ENCODE results near the gene AQP5. TPM values are rescaled to one million over a fixed set of nuclear protein-coding genes. Genes with fewer than 3 reads are reported as not detected.

The AQP5 gene
- total RNA-seq, 1 donor from 2014 or later = 0.81 TPM

DNA sequence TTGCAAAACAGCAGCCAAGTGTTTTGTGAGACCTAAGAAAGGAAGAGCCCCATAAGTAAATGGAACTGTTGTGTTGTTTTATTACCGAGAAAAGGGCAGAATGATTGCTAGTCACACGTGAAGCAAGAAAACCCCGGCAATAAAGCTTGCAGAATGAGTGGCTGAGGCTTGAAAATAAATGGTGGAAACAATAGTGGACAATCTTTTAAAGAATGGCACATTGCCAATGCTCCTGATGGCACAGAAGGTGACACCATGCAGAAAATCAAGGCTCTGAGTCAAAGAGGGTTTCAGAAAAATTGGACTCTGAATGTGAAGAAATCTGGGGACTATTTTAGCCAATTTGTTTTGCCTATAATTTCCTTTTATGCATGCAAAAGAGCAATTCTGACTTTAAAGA, 15.2 kb upstream of the AQP5 start:
- intact Hi-C loops (cut with DNase I) = no loop called here
- no peak for DNase-seq (ENCODE audit: missing footprints)
- no peak for ATAC-seq

DNA sequence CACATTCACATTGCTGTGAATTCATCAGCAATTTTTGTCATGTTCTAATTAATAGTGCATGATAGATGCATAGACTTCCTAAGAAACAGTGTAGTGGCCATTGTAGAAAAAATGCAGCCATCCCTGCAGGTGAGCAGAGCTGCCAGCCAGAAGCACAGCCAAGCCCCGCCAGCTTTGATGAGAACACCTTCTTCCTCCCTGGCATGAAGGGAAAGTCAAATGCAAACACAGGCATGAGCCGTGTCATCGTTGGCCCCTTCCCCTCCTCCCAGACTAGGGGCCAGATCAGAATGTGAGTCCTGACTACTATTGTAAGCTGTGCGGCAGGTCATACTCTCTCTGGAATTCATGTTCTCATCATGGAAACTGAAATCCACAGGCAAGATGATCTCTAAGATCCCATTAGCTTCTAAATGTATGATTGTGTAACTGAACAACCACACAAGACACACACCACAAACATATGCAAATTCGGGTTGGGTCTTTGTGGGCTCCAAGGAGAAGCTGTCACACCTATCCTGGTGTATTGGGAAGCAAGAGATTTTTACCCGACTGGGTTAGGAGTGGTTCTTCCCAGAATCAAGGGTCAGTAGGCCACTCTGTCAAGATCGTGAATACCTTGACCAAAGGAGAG, 14.0 kb upstream of the AQP5 start:
- no peak for ATAC-seq

GRCh38 chr12:49948866-49949845, 12.5 kb upstream of the AQP5 start:
- no peak for ATAC-seq
- intact Hi-C loops (cut with DNase I) = no loop called here
- DNase-seq (ENCODE audit: missing footprints) = no peak

More for the DNA sequence above, 14.0 kb upstream of the AQP5 start:
- no peak for DNase-seq (ENCODE audit: missing footprints)
- intact Hi-C loops (cut with DNase I) = no loop called here

DNA sequence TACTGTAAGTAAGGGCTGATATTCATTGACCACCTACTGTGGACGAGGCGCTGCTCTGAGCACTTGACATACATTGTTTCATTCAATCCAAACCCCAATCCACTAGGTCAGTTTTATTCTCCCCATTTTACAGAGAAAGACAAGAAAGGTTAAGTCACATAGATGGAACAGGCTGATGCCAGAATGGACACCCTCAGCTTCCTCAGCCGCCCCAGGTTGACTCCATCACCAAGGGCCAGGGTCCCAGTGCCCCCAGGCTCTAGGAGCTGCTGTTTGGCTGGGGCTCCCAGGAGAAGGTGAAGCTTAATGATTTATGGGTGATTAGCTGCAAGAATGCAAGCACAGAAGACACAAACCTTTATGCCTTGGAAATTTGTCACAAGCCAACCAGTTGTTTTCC, 11.8 kb upstream of the AQP5 start:
- intact Hi-C loops (cut with DNase I) = no loop called here
- no peak for DNase-seq (ENCODE audit: missing footprints)
- ATAC-seq = no peak

DNA sequence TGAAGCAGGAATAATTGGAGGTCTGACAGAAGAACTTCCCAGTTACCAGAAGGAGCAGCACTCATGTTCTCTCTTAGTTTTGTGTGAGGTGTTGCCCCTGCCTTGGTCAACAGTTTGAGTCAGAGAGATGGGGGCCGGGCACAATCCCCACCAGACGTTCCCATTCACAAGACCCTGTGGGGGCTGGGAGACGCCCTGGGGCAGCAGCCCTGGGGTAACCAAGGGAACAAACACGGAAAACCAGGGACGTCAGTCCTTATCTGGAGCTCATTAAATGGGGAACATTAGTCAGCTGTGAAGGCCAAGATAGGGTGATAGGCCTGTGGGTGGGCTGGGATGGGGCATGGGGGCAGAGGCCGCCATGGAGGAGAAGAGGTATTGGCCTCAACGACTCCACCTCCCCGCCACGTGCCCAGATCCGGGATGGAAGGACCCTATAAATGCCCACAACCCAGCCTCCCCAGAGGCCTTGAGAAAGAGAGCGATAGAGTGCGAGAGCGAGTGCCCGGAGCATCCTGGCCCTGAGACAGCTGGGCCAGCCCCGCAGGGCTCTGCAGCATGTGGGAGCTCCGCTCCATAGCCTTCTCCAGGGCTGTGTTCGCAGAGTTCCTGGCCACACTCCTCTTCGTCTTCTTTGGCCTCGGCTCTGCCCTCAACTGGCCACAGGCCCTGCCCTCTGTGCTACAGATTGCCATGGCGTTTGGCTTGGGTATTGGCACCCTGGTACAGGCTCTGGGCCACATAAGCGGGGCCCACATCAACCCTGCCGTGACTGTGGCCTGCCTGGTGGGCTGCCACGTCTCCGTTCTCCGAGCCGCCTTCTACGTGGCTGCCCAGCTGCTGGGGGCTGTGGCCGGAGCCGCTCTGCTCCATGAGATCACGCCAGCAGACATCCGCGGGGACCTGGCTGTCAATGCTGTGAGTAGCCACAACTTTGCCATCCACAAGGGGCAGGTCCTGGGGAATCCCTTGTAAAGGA, 11.1 kb upstream of the AQP5 start, which contains the start of gene AQP2:
AQP2 (plus strand) TSS at position 465 of the 979 bp plus-strand sequence; CDS start at position 559, 94 bp downstream.
- intact Hi-C loops (cut with DNase I) = no loop called here
- no peak for ATAC-seq
- DNase-seq (ENCODE audit: missing footprints) = no peak

DNA sequence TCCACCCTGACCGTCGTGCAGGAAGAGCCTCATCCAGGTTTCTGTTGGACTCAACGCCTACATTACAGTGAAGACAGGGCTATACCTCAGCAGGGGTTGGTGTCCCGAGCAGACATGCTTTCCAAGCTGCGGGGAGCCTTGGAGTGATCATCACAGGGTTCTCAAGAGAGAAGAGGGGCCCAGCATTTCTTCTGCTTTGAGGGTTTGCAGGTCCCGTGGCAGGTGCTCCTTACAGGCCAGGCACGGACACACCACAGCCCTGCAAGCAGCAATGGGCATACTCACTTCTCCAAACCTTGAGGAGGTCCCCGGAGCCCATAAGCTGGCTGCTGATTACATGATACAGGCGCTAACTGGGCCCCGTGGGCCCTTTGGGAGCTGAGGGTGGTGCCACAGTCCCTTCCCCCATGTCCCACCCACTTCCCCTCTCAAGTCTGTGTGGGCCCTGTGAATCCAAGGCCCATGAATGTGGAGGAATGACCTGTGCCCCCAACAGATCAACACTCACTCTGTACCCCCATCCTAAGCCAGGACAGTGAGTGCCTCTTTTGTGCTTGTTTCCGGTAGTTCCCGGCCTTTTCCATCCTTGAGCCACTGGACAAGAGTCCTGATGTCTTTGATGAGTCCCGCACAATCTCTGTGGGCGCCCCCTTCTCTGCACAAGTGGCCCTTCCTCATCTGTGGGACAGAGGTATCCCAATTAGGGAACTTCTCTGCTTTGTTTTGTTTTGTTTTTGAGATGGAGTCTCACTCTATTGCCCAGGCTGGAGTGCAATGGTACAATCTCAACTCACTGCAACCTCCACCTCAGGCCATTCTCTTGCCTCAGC, 10.0 kb upstream of the AQP5 start:
- intact Hi-C loops (cut with DNase I) = no loop called here
- no peak for DNase-seq (ENCODE audit: missing footprints)

DNA sequence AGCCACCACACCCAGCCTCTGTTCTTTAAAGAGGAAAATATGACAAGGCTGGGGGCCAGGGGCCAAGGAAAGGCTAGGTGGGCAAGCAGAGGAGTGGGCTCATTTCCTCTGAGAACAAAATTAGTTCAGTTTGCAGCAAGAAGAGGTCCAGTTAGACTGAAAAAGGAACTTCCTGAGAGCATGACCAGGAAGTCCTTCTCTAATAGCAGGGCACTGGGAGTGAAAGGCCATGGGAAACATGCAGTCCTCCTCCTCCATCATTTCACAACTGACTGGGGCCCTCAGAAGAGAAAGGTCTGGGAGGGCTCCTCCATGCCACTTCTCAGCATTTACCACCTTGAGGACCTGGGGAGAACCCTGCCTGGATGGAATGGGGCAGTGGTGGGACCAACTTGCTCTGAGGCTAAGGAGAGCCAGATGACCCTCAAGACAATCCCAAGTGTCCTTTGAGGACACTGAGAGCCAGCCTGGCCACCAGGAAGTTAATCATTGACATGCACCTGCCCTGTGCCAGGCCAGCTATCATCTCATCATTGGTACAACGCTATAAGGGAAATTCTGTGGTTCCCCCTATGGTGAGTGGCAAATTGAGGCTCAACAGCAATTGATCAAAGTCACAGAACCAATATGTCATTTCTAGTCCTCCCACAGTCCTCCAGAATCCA, 9.1 kb upstream of the AQP5 start:
- no peak for ATAC-seq

More for the DNA sequence above, 10.0 kb upstream of the AQP5 start:
- ATAC-seq = no peak

GRCh38 chr12:49953151-49953550, 8.5 kb upstream of the AQP5 start:
- ATAC-seq (no peak), DNase-seq (ENCODE audit: missing footprints) (no peak)
- intact Hi-C loops (cut with DNase I) = no loop called here

More for the DNA sequence above, 9.1 kb upstream of the AQP5 start:
- intact Hi-C loops (cut with DNase I) = no loop called here
- DNase-seq (ENCODE audit: missing footprints) = no peak

- ATAC-seq (no peak), DNase-seq (ENCODE audit: missing footprints) (no peak)
- intact Hi-C loops (cut with DNase I) = no loop called here
Observed at GRCh38 chr12:49953961-49954846, 7.5 kb upstream of the AQP5 start.

DNA sequence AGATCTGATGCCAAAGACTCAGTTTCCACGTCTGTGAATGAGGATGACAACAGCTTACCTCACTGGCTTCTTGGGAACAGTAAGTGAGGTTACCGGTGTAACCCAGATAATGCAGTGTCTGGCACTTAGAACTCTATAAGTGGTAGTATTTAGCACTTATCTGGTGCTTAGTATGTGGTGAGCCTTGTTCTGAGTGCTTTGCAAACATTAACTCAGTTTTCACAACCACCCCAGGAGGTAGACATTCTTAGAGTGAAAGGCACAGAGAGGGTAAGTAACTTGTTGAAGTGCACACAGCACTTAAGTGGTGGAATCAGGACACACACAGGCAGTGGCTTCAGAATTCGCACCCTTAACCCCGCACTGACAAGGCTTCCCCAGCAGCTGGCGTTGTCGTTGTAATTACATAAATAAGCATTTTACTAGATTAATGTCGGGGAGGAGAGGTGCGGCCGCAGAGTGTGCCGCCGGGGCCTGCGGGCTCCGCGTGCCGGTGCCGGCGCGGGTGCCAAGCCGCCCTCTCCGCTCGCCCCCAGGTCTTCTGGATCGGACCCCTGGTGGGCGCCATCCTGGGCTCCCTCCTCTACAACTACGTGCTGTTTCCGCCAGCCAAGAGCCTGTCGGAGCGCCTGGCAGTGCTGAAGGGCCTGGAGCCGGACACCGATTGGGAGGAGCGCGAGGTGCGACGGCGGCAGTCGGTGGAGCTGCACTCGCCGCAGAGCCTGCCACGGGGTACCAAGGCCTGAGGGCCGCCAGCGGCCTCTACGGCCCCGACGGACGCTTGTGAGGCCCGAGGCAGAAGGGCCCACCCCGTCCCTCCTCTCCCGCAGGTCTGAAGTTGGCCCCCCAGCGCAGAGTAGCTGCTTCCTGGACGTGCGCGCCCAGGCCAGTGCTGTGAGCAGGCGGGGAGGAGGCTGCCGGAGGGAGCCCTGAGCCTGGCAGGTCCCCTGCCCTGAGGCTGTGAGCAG, 6.5 kb upstream of the AQP5 start:
- ATAC-seq = no peak
- intact Hi-C loops (cut with DNase I) = no loop called here
- DNase-seq (ENCODE audit: missing footprints) = no peak

DNA sequence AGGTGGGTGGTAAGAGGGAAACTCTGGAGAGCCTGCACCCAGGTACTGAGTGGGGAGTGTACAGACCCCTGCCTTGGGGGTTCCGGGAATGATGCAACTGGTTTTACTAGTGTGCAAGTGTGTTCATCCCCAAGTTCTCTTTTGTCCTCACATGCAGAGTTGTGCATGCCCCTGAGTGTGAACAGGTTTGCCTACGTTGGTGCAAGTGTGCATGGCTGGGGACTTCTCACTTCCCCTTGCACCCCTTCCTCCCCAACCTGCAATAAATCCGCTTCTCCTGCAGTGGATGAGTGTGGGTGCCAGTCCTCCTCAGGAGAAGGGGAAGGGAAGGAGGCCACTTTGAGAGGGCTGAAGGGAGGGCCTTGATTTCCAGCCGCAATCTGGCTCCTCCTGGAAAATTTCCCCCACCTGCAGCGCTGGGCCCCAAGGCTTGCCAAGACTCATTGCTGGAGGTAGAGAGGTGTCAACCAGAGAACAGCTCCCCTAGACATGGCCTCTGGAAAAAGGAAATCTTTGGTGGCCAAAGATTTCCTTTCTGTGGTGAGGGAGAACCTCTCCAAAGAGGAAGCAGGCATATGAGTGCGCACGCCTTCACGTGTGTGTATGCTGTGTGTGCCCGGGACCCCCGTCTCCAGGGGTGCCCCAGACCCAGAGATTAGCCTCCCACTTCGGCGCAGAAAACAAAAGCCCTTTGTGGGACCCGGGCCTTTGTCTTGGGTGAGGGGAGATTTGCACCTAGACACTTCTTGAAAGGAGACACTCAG, 5.6 kb upstream of the AQP5 start:
- intact Hi-C loops (cut with DNase I) = no loop called here
- no peak for DNase-seq (ENCODE audit: missing footprints)
- ATAC-seq = no peak

DNA sequence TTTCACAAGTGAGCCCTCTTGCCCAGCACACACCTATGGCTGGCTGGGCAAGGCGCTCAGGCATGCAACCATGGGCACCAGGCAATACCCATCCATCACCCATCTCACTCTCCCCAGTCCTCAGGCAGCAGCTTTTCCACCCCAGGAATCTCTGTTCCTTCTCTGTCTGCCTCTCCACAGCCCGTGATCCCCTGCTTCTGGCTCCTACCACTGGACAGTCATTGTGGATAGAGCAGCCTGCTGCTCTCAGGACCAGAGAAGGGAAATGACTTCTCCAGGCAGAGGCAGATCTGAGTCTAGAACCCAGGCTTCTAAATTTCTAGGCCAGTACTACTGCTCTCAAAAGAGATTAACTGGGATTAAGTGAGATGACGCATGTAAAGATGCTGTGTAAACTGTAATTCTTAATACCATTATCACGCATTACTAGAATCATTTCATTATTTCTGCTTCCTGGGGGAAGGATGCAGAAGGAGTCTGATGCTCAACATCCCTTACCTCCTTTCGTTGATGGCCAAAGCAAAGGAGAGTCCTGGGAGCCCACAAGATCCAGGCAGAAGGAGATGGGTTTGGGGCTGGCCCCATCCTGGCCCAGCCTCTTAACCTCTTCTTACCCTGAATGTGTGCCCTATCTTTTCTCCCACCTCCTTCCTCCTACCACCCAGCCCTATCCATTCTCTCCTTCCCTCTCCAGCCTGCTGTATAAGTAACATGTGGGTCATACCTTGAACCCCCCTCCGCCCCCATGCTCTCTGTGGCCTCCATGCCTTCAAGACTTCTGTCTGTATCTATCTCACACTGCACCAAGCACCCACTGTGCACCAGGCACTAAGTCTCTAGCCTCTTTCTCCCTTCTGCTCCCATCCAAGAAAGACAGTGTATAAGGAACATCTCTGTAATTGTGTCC, 4.8 kb upstream of the AQP5 start:
- DNase-seq (ENCODE audit: missing footprints) (no peak), ATAC-seq (no peak)
- intact Hi-C loops (cut with DNase I) = no loop called here

DNA sequence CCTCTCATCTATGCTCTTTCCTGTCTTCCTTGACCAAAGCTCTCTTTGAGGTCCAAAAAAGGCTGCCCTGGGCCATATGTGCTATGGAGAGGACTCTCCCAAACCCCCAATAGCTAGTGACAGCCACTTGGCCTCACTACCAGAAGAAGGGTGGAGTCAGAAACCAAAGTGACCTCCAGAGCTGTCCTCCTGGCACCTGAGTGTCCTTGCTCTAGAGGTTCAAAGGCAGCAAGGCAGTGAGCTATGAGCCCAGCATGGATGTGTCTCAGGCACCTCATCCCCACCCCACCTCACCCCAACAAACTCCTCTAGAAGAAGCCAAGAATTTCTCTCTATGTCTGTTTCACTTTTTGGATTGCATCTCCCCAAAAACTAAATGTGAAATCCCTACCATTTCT, 4.1 kb upstream of the AQP5 start:
- DNase-seq (ENCODE audit: missing footprints) = no peak
- ATAC-seq = no peak
- intact Hi-C loops (cut with DNase I) = no loop called here
